Measurements from ENCODE around the gene ZBTB32.
A peak's percentile ranks its signal among the peaks of the same experiment; 100 is the strongest.

ZBTB32 gene

GRCh38 chr19:35746531-35746930, 42.2 kb downstream of the ZBTB32 start:
- no peaks in the 10 kb centered on the region for H3K9me3 Mint-ChIP-seq

GRCh38 chr19:35748106-35749020, 44.0 kb downstream of the ZBTB32 start, which contains the start of gene LIN37:
LIN37 (plus strand) TSS chr19:35748576; CDS start chr19:35748725, 149 bp downstream.
- H3K9me3 Mint-ChIP-seq, result no peaks in the 10 kb centered on the region
- H3K27me3 Mint-ChIP-seq (ENCODE audit: low read depth), result no peaks in the 10 kb centered on the region
- peak within 1 kb of the TSS; percentile 92 to 96 (median 95) for H3K4me3 Mint-ChIP-seq
- peaks cover 3% of the 10 kb centered on the region for H3K36me3 Mint-ChIP-seq (ENCODE audit: low read depth)
- peak within 1 kb of the TSS; percentile 60 to 92 (median 73) for H3K27ac Mint-ChIP-seq
- H3K4me1 Mint-ChIP-seq, result peaks cover 28% of the 10 kb centered on the region
- TF ChIP-seq, protein P1, sequence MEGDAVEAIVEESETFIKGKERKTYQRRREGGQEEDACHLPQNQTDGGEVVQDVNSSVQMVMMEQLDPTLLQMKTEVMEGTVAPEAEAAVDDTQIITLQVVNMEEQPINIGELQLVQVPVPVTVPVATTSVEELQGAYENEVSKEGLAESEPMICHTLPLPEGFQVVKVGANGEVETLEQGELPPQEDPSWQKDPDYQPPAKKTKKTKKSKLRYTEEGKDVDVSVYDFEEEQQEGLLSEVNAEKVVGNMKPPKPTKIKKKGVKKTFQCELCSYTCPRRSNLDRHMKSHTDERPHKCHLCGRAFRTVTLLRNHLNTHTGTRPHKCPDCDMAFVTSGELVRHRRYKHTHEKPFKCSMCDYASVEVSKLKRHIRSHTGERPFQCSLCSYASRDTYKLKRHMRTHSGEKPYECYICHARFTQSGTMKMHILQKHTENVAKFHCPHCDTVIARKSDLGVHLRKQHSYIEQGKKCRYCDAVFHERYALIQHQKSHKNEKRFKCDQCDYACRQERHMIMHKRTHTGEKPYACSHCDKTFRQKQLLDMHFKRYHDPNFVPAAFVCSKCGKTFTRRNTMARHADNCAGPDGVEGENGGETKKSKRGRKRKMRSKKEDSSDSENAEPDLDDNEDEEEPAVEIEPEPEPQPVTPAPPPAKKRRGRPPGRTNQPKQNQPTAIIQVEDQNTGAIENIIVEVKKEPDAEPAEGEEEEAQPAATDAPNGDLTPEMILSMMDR (IDR thresholded peaks at IDR 0.05; ENCODE audit: unreplicated experiment in 3 of 3), result no peak

More at GRCh38 chr19:35746531-35746930, 42.2 kb downstream of the ZBTB32 start:
- peaks cover 33% of the 10 kb centered on the region for H3K4me1 Mint-ChIP-seq
- peak overlapping the region; percentile 92 to 96 (median 95) for H3K4me3 Mint-ChIP-seq
- peaks cover 3% of the 10 kb centered on the region for H3K36me3 Mint-ChIP-seq (ENCODE audit: low read depth)
- peak overlapping the region; percentile 98 to 99 (median 99) for H3K27ac Mint-ChIP-seq
- TF ChIP-seq, protein P1 (IDR thresholded peaks at IDR 0.05; ENCODE audit: unreplicated experiment in 3 of 3), result no peak
- H3K27me3 Mint-ChIP-seq (ENCODE audit: low read depth), result no peaks in the 10 kb centered on the region

- Mint-ChIP-seq H3K27me3 (ENCODE audit: low read depth) (peaks cover 6% of the 10 kb centered on the region), H3K9me3 (no peaks in the 10 kb centered on the region), H3K36me3 (ENCODE audit: low read depth) (peaks cover 13% of the 10 kb centered on the region), H3K27ac (no peak overlapping the region), H3K4me3 (peak overlapping the region; percentile 71 to 79 (median 72)), H3K4me1 (peaks cover 28% of the 10 kb centered on the region)
- TF ChIP-seq, protein P1 (IDR thresholded peaks at IDR 0.05; ENCODE audit: unreplicated experiment in 3 of 3), result no peak
These were observed 45.8 kb downstream of the ZBTB32 start for GRCh38 chr19:35750167-35750566.

DNA sequence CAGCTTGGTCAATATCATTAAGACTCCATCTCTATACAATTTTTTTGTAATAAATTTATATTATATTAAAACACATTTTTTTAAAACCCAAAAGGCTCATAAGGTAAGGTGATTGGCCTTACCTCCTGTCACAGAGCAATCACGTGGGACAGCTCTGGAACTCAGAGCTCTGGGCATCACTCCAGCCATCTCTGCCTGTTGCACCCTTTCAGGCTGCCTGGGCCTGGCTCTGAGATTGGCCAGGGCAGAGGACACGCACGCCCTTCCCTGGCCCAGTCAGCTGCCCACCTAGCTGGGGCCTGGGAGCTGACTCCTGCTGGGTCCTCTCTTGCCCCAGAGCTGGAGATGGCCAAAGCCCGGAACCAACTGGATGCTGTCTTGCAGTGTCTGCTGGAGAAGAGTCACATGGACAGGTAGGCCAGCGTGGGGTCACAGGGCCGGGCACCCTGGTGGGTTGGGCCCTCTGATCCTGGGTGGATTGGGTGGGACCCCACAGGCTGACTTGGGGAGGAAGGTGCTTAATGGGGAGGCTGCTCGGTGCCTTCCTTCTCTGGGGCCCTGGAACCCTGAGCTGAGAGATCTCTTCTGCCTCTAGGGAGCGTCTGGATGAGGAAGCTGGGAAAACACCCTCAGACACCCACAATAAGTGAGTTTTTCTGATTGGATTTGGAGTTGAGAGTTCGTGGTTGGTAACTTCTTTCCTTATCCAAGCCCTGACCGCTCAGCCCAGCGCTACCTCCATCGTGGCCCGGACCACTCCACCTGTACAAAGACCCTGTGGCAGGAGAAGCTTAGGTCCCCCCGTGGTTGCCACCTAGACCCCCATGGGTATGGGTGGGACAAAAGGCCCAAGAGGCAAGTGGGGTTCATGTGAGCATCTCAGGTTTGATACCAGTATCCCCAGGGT, 47.7 kb downstream of the ZBTB32 start:
- H3K4me3 Mint-ChIP-seq, result peak overlapping the region in 1 of 3 experiments; percentile 34
- no peaks in the 10 kb centered on the region for H3K9me3 Mint-ChIP-seq
- H3K4me1 Mint-ChIP-seq, result peaks cover 26% of the 10 kb centered on the region
- no peak overlapping the region for H3K27ac Mint-ChIP-seq
- H3K36me3 Mint-ChIP-seq (ENCODE audit: low read depth), result peaks cover 15% of the 10 kb centered on the region
- H3K27me3 Mint-ChIP-seq (ENCODE audit: low read depth), result peaks cover 11% of the 10 kb centered on the region
- TF ChIP-seq, protein P1 (IDR thresholded peaks at IDR 0.05; ENCODE audit: unreplicated experiment in 3 of 3), result no peak

DNA sequence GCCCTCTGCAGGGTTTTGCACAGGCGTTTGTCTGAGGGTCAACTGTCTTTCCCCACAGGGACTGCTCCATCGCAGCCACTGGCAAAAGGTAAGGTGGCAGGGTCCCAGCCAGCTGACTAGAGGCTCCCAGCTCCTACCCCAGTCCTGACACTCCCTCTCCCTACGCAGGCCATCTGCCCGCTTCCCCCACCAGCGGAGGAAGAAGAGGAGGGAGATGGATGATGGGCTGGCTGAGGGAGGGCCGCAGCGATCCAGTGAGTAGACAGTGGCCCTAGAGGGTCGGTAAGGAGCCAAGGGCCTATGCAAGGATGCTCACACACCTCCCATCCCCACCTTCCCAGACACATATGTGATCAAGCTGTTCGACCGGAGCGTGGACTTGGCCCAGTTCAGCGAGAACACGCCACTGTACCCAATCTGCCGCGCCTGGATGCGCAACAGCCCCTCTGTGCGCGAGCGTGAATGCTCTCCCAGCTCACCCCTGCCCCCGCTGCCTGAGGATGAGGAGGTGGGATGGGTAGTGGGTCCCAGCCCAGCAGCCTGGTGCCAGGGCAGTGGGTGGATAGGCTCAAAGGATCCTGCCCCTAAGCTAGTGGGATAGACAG, 48.5 kb downstream of the ZBTB32 start:
- H3K27me3 Mint-ChIP-seq (ENCODE audit: low read depth), result peaks cover 11% of the 10 kb centered on the region
- H3K4me3 Mint-ChIP-seq, result no peak overlapping the region
- no peaks in the 10 kb centered on the region for H3K9me3 Mint-ChIP-seq
- peak overlapping the region in 1 of 3 experiments; percentile 55 for H3K27ac Mint-ChIP-seq
- peaks cover 16% of the 10 kb centered on the region for H3K36me3 Mint-ChIP-seq (ENCODE audit: low read depth)
- TF ChIP-seq, protein P1 (IDR thresholded peaks at IDR 0.05; ENCODE audit: unreplicated experiment in 3 of 3), result no peak
- H3K4me1 Mint-ChIP-seq, result peaks cover 30% of the 10 kb centered on the region

Measured in nephron (organoid).